Liver (tissue), 9 donors: ENCODE measurements around the gene MAPRE3. TPM values are rescaled to one million over a fixed set of nuclear protein-coding genes. Genes with fewer than 3 reads are reported as not detected.

Experiments
- DNase-seq: peaks from one replicate; pipeline ENCODE4 v3.0.0-alpha.2; 2017; ENCODE audit warnings: low spot score
- H3K27ac ChIP-seq, 2 donors: one replicate each; pipeline ENCODE4 v1.7.0; 2013; ENCODE audit warnings: inconsistent platforms in 2 of 2, low read length in 2 of 2, control low read depth in 1 of 2, low read depth in 1 of 2, mild to moderate bottlenecking in 1 of 2
- H3K27me3 ChIP-seq, 4 donors: one replicate each; pipeline versions ENCODE4 v1.6.1 to v1.7.0; 2013; ENCODE audit warnings: low read length in 3 of 4, inconsistent platforms in 1 of 4, mild to moderate bottlenecking in 1 of 4, moderate library complexity in 1 of 4; ENCODE audit not compliant: control insufficient read depth in 4 of 4, insufficient read depth in 4 of 4
- H3K36me3 ChIP-seq, 4 donors: one replicate each; pipeline versions ENCODE4 v1.6.1 to v1.7.0; 2013; ENCODE audit warnings: low read length in 3 of 4, mild to moderate bottlenecking in 3 of 4, low read depth in 1 of 4, moderate library complexity in 1 of 4; ENCODE audit not compliant: control insufficient read depth in 4 of 4, insufficient read depth in 3 of 4
- H3K4me1 ChIP-seq, 4 donors: one replicate each; pipeline versions ENCODE4 v1.6.1 to v1.7.0; 2013; ENCODE audit warnings: low read length in 3 of 4, mild to moderate bottlenecking in 3 of 4, moderate library complexity in 1 of 4; ENCODE audit not compliant: control insufficient read depth in 4 of 4, insufficient read depth in 4 of 4
- H3K4me3 ChIP-seq, 3 donors: one replicate each; pipeline versions ENCODE4 v1.6.1 to v1.7.0; 2013; ENCODE audit warnings: low read length in 3 of 3, control low read depth in 1 of 3, low read depth in 1 of 3, mild to moderate bottlenecking in 1 of 3
- H3K9ac ChIP-seq, 2 donors: one replicate each; pipeline ENCODE4 v1.7.0; 2013; ENCODE audit warnings: low read length in 2 of 2, mild to moderate bottlenecking in 2 of 2, moderate library complexity in 2 of 2, control low read depth in 1 of 2, low read depth in 1 of 2
- H3K9me3 ChIP-seq, 4 donors: one replicate each; pipeline versions ENCODE4 v1.6.1 to v1.7.0; 2013; ENCODE audit warnings: low read length in 3 of 4; ENCODE audit not compliant: control insufficient read depth in 4 of 4
- FOXA1 ChIP-seq: IDR thresholded peaks from 2 replicates; pipeline ENCODE4 v1.6.1; 2016; ENCODE audit warnings: antibody characterized with exemption
- FOXA2 ChIP-seq: IDR thresholded peaks from 2 replicates; pipeline ENCODE4 v1.6.1; 2016; ENCODE audit warnings: antibody characterized with exemption
- HNF4G ChIP-seq: IDR thresholded peaks from 2 replicates; pipeline ENCODE4 v1.6.1; 2016; ENCODE audit warnings: antibody characterized with exemption
- JUND ChIP-seq, 2 donors: IDR thresholded peaks; 2 replicates each; pipeline ENCODE4 v1.6.1; 2016; ENCODE audit warnings: antibody characterized with exemption in 2 of 2
- RAD21 ChIP-seq, 2 donors: IDR thresholded peaks; 2 replicates each; pipeline ENCODE4 v1.6.1; 2016; ENCODE audit warnings: antibody characterized with exemption in 2 of 2, mild to moderate bottlenecking in 2 of 2
- RXRA ChIP-seq, 2 donors: IDR thresholded peaks; 2 replicates each; pipeline ENCODE4 v1.6.1; 2017 to 2018; ENCODE audit warnings: antibody characterized with exemption in 2 of 2, mild to moderate bottlenecking in 1 of 2
- TAF1 ChIP-seq: conservative IDR thresholded peaks from 2 replicates; pipeline ENCODE4 v1.6.1; 2016; ENCODE audit warnings: antibody characterized with exemption, mild to moderate bottlenecking
- WGBS: extraction: QIAGEN DNeasy Blood & Tissue Kit; methylation state at CpG from one replicate; pipeline ENCODE4 v1.1.7; 2013; 5-methylcytosine and 5-hydroxymethylcytosine counted together
- polyA plus RNA-seq, 2 donors: library from polyadenylated mRNA; stranded (reverse) in 1 of 2; unstranded in 1 of 2; fragments of 200-250 nt in 1 of 2; fragments of >200 nt in 1 of 2; fragmentation: Nextera tagmentation in 1 of 2; extraction: Ambion mirVana in 1 of 2; gene quantifications; one replicate each; pipeline versions ENCODE4 v1.2.1 to v1.2.3, GENCODE V29; 2013 to 2015
- total RNA-seq, 2 donors: library from RNA; depleted of rRNA; stranded (reverse); fragments of >200 nt; gene quantifications; one replicate each; pipeline ENCODE4 v1.2.3, GENCODE V29; 2014
- TF ChIP-seq, protein P1 (sequence below): fragments of 150-350 bp; IDR thresholded peaks from 2 replicates; pipeline ENCODE4 v1.5.1; 2017; ENCODE audit warnings: improper control_type of control experiment, low read depth, low read length; ENCODE audit not compliant: missing input control
- TF ChIP-seq, protein P2 (sequence below): IDR thresholded peaks from 2 replicates; pipeline ENCODE4 v1.6.1; 2016; ENCODE audit warnings: antibody characterized with exemption
- donor health status: healthy.
- donor health status: healthy.
- donor health status: healthy.
- donor health status: healthy.
- donor health status: healthy.

Gene MAPRE3
- total and polyA plus RNA-seq, 4 donors = 1.0 to 15.8 (median 9.8) TPM

DNA sequence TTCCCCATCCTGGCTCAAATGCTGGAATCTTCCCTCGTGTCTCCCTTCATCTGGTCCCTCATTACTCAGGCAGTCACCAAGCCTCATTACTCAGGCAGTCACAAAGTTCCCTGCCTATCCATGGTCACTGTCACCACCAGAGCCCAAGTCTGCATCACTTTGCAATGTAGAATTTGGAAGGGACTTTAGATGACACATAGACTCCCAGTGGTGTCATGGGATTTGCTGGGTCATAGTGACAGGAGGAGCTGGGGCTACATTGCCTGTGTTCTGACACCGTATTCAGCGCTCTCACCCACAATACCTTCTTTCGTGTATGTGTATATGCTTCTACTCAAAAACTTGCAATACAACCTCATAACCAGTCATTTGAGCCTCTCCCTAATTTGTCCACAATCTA, 105.9 kb downstream of the MAPRE3 start:
- H3K9ac ChIP-seq = no peak overlapping the region
- H3K27ac ChIP-seq = peak overlapping the region in 1 of 2 donors; percentile 0
- H3K4me1 ChIP-seq = peaks cover 5 to 29% (median 10%) of the 10 kb centered on the region in 4 donors
- 84% methylated on average over 4 of the region's 4 CpGs for WGBS
- no peaks in the 10 kb centered on the region for H3K27me3 ChIP-seq
- DNase-seq = no peak
- no peak for TF ChIP-seq FOXA2
- TF ChIP-seq TAF1 = no peak
- no peak for TF ChIP-seq HNF4G
- TF ChIP-seq, protein P1, sequence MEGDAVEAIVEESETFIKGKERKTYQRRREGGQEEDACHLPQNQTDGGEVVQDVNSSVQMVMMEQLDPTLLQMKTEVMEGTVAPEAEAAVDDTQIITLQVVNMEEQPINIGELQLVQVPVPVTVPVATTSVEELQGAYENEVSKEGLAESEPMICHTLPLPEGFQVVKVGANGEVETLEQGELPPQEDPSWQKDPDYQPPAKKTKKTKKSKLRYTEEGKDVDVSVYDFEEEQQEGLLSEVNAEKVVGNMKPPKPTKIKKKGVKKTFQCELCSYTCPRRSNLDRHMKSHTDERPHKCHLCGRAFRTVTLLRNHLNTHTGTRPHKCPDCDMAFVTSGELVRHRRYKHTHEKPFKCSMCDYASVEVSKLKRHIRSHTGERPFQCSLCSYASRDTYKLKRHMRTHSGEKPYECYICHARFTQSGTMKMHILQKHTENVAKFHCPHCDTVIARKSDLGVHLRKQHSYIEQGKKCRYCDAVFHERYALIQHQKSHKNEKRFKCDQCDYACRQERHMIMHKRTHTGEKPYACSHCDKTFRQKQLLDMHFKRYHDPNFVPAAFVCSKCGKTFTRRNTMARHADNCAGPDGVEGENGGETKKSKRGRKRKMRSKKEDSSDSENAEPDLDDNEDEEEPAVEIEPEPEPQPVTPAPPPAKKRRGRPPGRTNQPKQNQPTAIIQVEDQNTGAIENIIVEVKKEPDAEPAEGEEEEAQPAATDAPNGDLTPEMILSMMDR = no peak
- no peak for TF ChIP-seq RAD21 (IDR thresholded peaks at IDR 0.05)
- no peak for TF ChIP-seq RXRA (IDR thresholded peaks at IDR 0.05)
- TF ChIP-seq, protein P2, sequence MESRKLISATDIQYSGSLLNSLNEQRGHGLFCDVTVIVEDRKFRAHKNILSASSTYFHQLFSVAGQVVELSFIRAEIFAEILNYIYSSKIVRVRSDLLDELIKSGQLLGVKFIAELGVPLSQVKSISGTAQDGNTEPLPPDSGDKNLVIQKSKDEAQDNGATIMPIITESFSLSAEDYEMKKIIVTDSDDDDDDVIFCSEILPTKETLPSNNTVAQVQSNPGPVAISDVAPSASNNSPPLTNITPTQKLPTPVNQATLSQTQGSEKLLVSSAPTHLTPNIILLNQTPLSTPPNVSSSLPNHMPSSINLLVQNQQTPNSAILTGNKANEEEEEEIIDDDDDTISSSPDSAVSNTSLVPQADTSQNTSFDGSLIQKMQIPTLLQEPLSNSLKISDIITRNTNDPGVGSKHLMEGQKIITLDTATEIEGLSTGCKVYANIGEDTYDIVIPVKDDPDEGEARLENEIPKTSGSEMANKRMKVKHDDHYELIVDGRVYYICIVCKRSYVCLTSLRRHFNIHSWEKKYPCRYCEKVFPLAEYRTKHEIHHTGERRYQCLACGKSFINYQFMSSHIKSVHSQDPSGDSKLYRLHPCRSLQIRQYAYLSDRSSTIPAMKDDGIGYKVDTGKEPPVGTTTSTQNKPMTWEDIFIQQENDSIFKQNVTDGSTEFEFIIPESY = no peak
- TF ChIP-seq FOXA1 = no peak
- no peak for TF ChIP-seq JUND (IDR thresholded peaks at IDR 0.05)
- no peak overlapping the region for H3K4me3 ChIP-seq
- H3K9me3 ChIP-seq = no peaks in the 10 kb centered on the region
- no peaks in the 10 kb centered on the region for H3K36me3 ChIP-seq

Other genes with a start within 250 kb of the MAPRE3 start
- 10 to 100 TPM; 11.4 to 30.7 TPM for gene SLC35F6, start 206.4 kb upstream of the MAPRE3 start, total RNA-seq
- gene SLC35F6, start 206.4 kb upstream of the MAPRE3 start, polyA plus RNA-seq = 10 to 100 TPM; 18.3 to 19.8 TPM
- gene CENPA, start 184.6 kb upstream of the MAPRE3 start, total RNA-seq = 10 to 100 TPM in 1 of 2 donors, not detected in 1; 14.4 TPM
- 1 to 10 TPM in 1 of 2 donors, under 1 TPM in 1; 0.17 to 1.2 TPM for gene CENPA, start 184.6 kb upstream of the MAPRE3 start, polyA plus RNA-seq
- gene DPYSL5, start 122.5 kb upstream of the MAPRE3 start, total RNA-seq = not detected
- not detected for gene DPYSL5, start 122.5 kb upstream of the MAPRE3 start, polyA plus RNA-seq
- gene TMEM214, start 62.3 kb downstream of the MAPRE3 start, total RNA-seq = 10 to 100 TPM; 17.1 to 48.4 TPM
- gene TMEM214, start 62.3 kb downstream of the MAPRE3 start, polyA plus RNA-seq = 10 to 100 TPM; 28.3 to 53.4 TPM
- gene AGBL5, start 81.0 kb downstream of the MAPRE3 start, total RNA-seq = 1 to 10 TPM; 4.7 to 9.0 TPM
- 1 to 10 TPM; 3.2 to 5.0 TPM for gene AGBL5, start 81.0 kb downstream of the MAPRE3 start, polyA plus RNA-seq
- gene OST4, start 101.0 kb downstream of the MAPRE3 start, total RNA-seq = 100 to 1,000 TPM in 1 of 2 donors, 10 to 100 TPM in 1; 94.8 to 186 TPM
- gene OST4, start 101.0 kb downstream of the MAPRE3 start, polyA plus RNA-seq = 100 to 1,000 TPM; 227 to 377 TPM
- 10 to 100 TPM; 24.8 to 26.1 TPM for gene EMILIN1, start 108.0 kb downstream of the MAPRE3 start, total RNA-seq
- 10 to 100 TPM in 1 of 2 donors, 1 to 10 TPM in 1; 3.4 to 23.1 TPM for gene EMILIN1, start 108.0 kb downstream of the MAPRE3 start, polyA plus RNA-seq
- 100 to 1,000 TPM in 1 of 2 donors, 10 to 100 TPM in 1; 26.1 to 152 TPM for gene KHK, start 116.1 kb downstream of the MAPRE3 start, total RNA-seq
- 100 to 1,000 TPM; 223 to 462 TPM for gene KHK, start 116.1 kb downstream of the MAPRE3 start, polyA plus RNA-seq
- 10 to 100 TPM in 1 of 2 donors, under 1 TPM in 1; 0.98 to 10.3 TPM for gene CGREF1, start 148.5 kb downstream of the MAPRE3 start, total RNA-seq
- gene CGREF1, start 148.5 kb downstream of the MAPRE3 start, polyA plus RNA-seq = 10 to 100 TPM; 13.0 to 16.1 TPM
- under 1 TPM; 0.09 to 0.67 TPM for gene ABHD1, start 153.2 kb downstream of the MAPRE3 start, total RNA-seq
- gene ABHD1, start 153.2 kb downstream of the MAPRE3 start, polyA plus RNA-seq = 1 to 10 TPM in 1 of 2 donors, under 1 TPM in 1; 0.54 to 2.0 TPM
- gene PREB, start 164.0 kb downstream of the MAPRE3 start, total RNA-seq = 10 to 100 TPM; 21.5 to 81.4 TPM
- 10 to 100 TPM; 40.3 to 98.4 TPM for gene PREB, start 164.0 kb downstream of the MAPRE3 start, polyA plus RNA-seq
- gene PRR30, start 168.8 kb downstream of the MAPRE3 start, total RNA-seq = not detected
- gene PRR30, start 168.8 kb downstream of the MAPRE3 start, polyA plus RNA-seq = not detected
- under 1 TPM; under 0.01 to 0.05 TPM for gene TCF23, start 178.4 kb downstream of the MAPRE3 start, total RNA-seq
- gene TCF23, start 178.4 kb downstream of the MAPRE3 start, polyA plus RNA-seq = under 1 TPM in 1 of 2 donors, not detected in 1; 0.02 TPM
- gene ATRAID, start 241.4 kb downstream of the MAPRE3 start, total RNA-seq = 10 to 100 TPM; 44.9 to 48.6 TPM
- 10 to 100 TPM; 49.3 to 77.5 TPM for gene ATRAID, start 241.4 kb downstream of the MAPRE3 start, polyA plus RNA-seq
- gene SLC5A6, start 241.6 kb downstream of the MAPRE3 start, total RNA-seq = 100 to 1,000 TPM in 1 of 2 donors, 10 to 100 TPM in 1; 12.5 to 100 TPM
- 100 to 1,000 TPM in 1 of 2 donors, 10 to 100 TPM in 1; 46.0 to 217 TPM for gene SLC5A6, start 241.6 kb downstream of the MAPRE3 start, polyA plus RNA-seq
- 10 to 100 TPM; 18.7 to 23.2 TPM for gene CAD, start 246.7 kb downstream of the MAPRE3 start, total RNA-seq
- gene CAD, start 246.7 kb downstream of the MAPRE3 start, polyA plus RNA-seq = 1 to 10 TPM; 6.3 to 8.4 TPM